Colonic mucosa (tissue), 4 donors: ENCODE data around the gene CALM3. TPM values are rescaled to one million over a fixed set of nuclear protein-coding genes. Genes with fewer than 3 reads are reported as not detected.

Experiments used
- DNase-seq: peaks from one replicate; pipeline ENCODE4 v3.0.0-alpha.2; 2020
- H3K27ac ChIP-seq: fragments of 200-600 bp; one replicate; pipeline ENCODE4 v1.8.0; 2021
- H3K27me3 ChIP-seq: fragments of 200-600 bp; one replicate; pipeline ENCODE4 v1.8.0; 2021
- H3K36me3 ChIP-seq: fragments of 200-600 bp; one replicate; pipeline ENCODE4 v1.8.0; 2021
- H3K4me1 ChIP-seq: fragments of 200-600 bp; one replicate; pipeline ENCODE4 v1.8.0; 2021; ENCODE audit warnings: mild to moderate bottlenecking
- H3K4me3 ChIP-seq: fragments of 200-600 bp; one replicate; pipeline ENCODE4 v1.8.0; 2021
- H3K9ac ChIP-seq, 2 donors: one replicate each; pipeline ENCODE4 v1.7.0; 2013; ENCODE audit warnings: control low read depth in 2 of 2, low read depth in 2 of 2, low read length in 2 of 2
- H3K9me3 ChIP-seq: fragments of 200-600 bp; one replicate; pipeline ENCODE4 v1.8.0; 2021
- intact Hi-C: fragments of 100-400 bp; cut with DNase I; formaldehyde crosslinking; loops from one replicate; pipeline ENCODE4 v1.14.1; 2022
- total RNA-seq, 2 donors: library from RNA; stranded (reverse); fragmentation: NEBNext Ultra II Directional in 1 of 2; extraction: Animal tissue kit (Norgen Biotek cat#: 25700) in 1 of 2; gene quantifications; one replicate each; pipeline ENCODE4 v1.2.1, GENCODE V29; 2021
- TF ChIP-seq, protein P1 (sequence below): fragments of 200-600 bp; IDR thresholded peaks from one replicate; pipeline ENCODE4 v1.8.0; 2022; ENCODE audit warnings: antibody characterized with exemption, mild to moderate bottlenecking
- donor health status: healthy.
- donor health status: DM: no; HTN: no; CAD: no.
- donor health status: DM: no; HTN: no; CAD: no.

The CALM3 gene
- total RNA-seq, 2 donors from 2014 or later, result 309 to 444 TPM

- intact Hi-C loops, result no loop called here
- H3K4me1 ChIP-seq, result peaks cover 18% of the 10 kb centered on the region
- no peak for DNase-seq
- TF ChIP-seq, protein P1, sequence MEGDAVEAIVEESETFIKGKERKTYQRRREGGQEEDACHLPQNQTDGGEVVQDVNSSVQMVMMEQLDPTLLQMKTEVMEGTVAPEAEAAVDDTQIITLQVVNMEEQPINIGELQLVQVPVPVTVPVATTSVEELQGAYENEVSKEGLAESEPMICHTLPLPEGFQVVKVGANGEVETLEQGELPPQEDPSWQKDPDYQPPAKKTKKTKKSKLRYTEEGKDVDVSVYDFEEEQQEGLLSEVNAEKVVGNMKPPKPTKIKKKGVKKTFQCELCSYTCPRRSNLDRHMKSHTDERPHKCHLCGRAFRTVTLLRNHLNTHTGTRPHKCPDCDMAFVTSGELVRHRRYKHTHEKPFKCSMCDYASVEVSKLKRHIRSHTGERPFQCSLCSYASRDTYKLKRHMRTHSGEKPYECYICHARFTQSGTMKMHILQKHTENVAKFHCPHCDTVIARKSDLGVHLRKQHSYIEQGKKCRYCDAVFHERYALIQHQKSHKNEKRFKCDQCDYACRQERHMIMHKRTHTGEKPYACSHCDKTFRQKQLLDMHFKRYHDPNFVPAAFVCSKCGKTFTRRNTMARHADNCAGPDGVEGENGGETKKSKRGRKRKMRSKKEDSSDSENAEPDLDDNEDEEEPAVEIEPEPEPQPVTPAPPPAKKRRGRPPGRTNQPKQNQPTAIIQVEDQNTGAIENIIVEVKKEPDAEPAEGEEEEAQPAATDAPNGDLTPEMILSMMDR, result no peak
- no peaks in the 10 kb centered on the region for H3K9me3 ChIP-seq
- H3K27me3 ChIP-seq, result peaks cover 28% of the 10 kb centered on the region
- H3K27ac ChIP-seq, result no peak overlapping the region
- no peak overlapping the region for H3K9ac ChIP-seq
- H3K36me3 ChIP-seq, result no peaks in the 10 kb centered on the region
- H3K4me3 ChIP-seq, result no peak overlapping the region
Observed at GRCh38 chr19:46634656-46635218, 33.6 kb downstream of the CALM3 start.

DNA sequence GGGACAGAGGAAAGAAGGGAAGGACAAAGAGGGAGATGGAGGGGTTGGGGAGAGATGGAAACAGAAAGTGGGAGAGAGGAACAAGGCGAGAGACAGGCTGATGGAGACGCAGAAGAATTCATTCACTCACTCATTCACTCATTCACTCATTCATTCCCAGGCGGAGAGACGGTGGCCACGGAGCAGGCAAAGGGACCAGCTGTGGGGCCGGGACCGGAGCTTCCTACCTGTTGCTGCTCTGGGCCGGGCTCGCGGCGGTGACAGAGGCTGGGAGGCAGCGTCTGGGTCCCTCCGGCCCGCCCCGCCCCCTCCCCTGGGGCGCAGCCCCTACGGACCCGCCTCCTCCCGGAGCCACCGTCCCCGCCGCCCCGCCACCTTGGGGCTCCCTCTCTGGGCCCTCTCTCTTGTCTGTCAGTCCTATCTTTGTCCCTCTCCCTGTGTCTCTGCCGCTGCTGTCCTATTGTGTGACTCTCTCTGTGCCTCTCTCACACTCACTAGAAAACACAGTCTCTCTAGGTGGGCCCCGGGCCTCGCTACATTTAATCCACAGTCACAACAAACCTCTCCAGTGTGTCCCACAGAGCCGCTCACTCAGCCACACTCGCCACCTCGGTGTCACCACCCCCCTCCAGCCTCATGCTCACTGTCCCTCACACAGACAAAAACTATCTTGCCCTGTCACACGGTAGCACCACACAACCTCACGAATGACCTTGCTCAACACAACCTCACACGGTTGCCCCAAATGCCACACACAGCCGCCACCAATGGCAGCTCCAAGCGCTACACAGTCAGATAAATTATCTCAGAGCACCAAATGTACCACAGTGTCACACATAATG, 35.0 kb downstream of the CALM3 start, which contains the start of gene GNG8:
GNG8 (minus strand) TSS at position 283 of the 842 bp plus-strand sequence. CDS start 1,520 bp downstream, outside the sequence.
- Histone ChIP-seq H3K36me3 (no peaks in the 10 kb centered on the region), H3K9ac (no peak within 1 kb of the TSS), H3K27ac (no peak within 1 kb of the TSS), H3K4me1 (peaks cover 19% of the 10 kb centered on the region), H3K9me3 (no peaks in the 10 kb centered on the region), H3K27me3 (peaks cover 36% of the 10 kb centered on the region), H3K4me3 (no peak within 1 kb of the TSS)
- TF ChIP-seq, protein P1, result no peak
- no peak for DNase-seq
- intact Hi-C loops, result no loop called here

DNA sequence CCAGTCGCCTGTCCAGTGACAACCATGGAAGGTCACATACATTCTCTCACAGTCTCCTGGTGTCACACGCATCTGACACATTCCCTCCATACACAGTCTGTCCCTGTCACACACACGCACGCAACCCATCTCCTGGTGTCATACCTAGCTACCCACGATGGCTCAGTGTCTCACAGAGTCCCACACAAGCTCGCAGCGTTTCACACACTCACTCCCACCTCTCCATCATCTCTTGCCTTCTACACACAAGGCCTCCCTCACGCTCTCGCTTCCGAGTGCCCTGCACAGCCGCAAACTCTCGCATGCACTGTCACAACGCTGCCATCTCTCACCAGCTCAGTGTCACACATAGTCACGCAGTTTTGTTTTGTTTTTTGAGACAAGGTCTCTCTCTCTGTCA, 36.1 kb downstream of the CALM3 start:
- intact Hi-C loops, result no loop called here
- DNase-seq, result no peak
- TF ChIP-seq, protein P1, result no peak
- H3K4me3 ChIP-seq, result no peak overlapping the region
- no peak overlapping the region for H3K9ac ChIP-seq
- H3K9me3 ChIP-seq, result no peaks in the 10 kb centered on the region
- H3K36me3 ChIP-seq, result no peaks in the 10 kb centered on the region
- H3K27me3 ChIP-seq, result peaks cover 36% of the 10 kb centered on the region
- peaks cover 19% of the 10 kb centered on the region for H3K4me1 ChIP-seq
- no peak overlapping the region for H3K27ac ChIP-seq

DNA sequence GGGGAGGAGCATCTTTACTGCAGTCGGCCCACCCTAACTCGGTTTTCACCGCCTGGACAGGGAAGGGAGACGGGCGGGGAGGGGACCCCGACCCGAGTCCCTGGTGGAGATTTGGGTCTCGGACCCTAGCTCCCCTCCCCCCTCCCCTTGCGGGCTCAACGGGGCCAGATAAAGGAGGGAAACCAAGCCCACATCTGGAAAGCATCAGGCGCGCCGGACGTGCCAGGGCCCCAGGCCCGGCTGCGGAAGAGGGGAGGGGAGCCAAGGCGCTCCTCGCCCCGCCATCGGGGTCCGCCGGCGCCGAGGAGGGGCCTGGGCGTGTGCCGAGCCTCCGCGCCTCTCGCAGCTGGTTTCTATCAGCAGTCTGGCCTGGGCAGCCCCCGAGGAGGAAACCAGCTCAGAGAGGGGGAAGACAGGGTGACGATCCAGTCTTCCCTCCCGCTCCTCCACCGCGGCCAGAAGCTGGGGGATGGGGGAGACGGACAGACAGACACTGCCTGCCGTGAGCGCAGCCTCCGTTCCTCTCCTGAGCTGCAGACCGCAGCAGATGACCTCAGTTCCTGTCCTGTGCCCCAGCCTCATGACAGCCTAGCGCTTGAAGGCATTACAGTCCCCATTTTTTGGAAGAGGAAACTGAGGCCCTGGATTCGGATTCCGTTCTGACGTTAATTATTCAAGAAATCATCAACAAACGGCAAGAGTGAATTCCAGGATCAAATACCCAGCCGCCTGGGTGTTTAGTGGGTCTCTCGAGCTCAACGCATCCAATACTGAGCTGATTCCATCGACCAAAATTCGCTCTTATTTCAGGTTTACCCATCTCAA, 38.4 kb downstream of the CALM3 start:
- Histone ChIP-seq H3K9ac (peak overlapping the region in 1 of 2 donors; percentile 64), H3K36me3 (no peaks in the 10 kb centered on the region), H3K9me3 (no peaks in the 10 kb centered on the region), H3K27ac (peak overlapping the region; percentile 57), H3K4me3 (peak overlapping the region; percentile 31), H3K27me3 (peaks cover 36% of the 10 kb centered on the region), H3K4me1 (peaks cover 14% of the 10 kb centered on the region)
- TF ChIP-seq, protein P1, result no peak
- intact Hi-C loops, result no loop called here
- DNase-seq, result peak; percentile 53

GRCh38 chr19:46640656-46641055, 39.5 kb downstream of the CALM3 start:
- TF ChIP-seq, protein P1, result no peak
- intact Hi-C loops, result no loop called here
- Histone ChIP-seq H3K27me3 (peaks cover 31% of the 10 kb centered on the region), H3K36me3 (no peaks in the 10 kb centered on the region), H3K27ac (no peak overlapping the region), H3K4me3 (no peak overlapping the region), H3K4me1 (peaks cover 14% of the 10 kb centered on the region), H3K9me3 (no peaks in the 10 kb centered on the region), H3K9ac (peak overlapping the region in 1 of 2 donors; percentile 24)
- no peak for DNase-seq
